Inflammatory macrophage treated with lipopolysaccharide for 1 hour (primary cell): ENCODE data around the gene KCNC1.
A peak's percentile ranks its signal among the peaks of the same experiment; 100 is the strongest.

Source experiments
- DNase-seq, 2 donors: peaks; one replicate each; pipeline ENCODE4 v3.0.0-alpha.2; 2020 to 2022

The KCNC1 gene

DNA sequence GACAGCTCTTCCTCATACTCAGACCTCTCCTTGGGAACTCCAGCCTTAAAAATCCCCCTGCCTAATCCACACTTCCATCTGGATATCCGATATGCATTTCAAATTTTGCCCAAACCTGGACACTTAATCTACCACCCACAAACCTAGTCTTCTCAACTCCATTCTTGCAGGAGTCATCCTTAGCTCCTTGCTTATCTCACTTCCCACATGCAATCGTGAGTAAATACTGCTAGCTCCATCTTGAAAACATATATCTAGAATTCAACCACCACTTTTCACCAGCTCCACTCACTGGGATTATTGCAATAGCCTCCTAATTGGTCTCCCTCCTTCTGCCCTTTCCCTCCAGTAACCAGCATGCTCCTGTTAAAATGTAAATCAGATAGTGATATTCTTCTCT, 17.8 kb upstream of the KCNC1 start:
- DNase-seq: no peak

DNA sequence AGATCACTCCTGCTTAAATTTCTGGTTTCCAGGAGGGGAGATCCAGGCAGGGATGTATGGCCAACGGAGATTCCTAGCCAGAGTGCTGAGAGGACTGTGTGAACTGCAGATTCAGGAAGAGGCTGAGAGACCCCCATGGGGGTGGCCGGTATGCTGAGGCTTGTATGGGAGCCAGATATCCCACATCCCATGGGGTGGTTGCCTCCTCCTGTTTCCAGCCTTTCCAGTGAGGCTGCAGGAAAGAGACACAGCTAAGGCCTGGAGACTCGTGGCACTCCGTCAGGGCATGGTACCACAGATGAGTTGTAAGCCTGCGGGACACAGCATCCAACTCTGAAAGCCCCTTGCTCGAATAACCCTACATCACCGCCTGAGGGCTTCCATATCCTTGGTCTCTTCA, 16.6 kb upstream of the KCNC1 start:
- DNase-seq: no peak

DNA sequence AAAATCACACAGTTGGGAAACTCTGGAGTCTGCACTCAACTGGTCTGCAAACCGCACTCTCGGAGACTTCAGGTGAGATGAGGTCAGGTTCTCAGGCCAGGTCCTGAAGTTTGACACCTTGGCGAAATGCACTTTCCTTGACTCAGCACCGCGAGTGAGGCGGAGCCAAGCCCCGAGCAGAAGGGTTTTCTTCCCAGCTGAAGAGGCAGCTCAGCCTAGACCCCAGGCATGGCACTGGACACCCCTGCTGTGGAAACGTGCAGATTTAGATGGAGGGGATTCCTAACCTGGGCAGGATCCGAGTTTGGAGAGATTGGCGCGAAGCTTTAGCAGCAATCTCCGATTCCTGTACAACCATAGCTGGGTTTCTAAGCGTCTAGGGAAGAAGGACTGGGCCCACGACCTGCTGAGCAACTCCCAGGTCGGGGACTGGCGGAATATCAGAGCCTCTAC, 16.0 kb upstream of the KCNC1 start:
- DNase-seq: no peak

DNA sequence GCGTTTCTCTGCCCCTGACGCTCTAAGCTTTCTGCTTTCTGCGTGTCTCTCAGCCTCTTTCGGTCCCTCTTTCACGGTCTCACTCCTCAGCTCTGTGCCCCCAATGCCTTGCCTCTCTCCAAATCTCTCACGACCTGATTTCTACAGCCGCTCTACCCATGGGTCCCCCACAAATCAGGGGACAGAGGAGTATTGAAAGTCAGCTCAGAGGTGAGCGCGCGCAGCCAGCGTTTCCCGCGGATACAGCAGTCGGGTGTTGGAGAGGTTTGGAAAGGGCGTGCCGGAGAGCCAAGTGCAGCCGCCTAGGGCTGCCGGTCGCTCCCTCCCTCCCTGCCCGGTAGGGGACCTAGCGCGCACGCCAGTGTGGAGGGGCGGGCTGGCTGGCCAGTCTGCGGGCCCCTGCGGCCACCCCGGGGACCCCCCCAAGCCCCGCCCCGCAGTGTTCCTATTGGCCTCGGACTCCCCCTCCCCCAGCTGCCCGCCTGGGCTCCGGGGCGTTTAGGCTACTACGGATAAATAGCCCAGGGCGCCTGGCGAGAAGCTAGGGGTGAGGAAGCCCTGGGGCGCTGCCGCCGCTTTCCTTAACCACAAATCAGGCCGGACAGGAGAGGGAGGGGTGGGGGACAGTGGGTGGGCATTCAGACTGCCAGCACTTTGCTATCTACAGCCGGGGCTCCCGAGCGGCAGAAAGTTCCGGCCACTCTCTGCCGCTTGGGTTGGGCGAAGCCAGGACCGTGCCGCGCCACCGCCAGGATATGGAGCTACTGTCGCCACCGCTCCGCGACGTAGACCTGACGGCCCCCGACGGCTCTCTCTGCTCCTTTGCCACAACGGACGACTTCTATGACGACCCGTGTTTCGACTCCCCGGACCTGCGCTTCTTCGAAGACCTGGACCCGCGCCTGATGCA, 15.3 kb upstream of the KCNC1 start, which contains the start of gene MYOD1:
MYOD1 (plus strand) TSS at position 544 of the 910 bp plus-strand sequence; CDS start at position 756, 212 bp downstream.
- no peak for DNase-seq

DNA sequence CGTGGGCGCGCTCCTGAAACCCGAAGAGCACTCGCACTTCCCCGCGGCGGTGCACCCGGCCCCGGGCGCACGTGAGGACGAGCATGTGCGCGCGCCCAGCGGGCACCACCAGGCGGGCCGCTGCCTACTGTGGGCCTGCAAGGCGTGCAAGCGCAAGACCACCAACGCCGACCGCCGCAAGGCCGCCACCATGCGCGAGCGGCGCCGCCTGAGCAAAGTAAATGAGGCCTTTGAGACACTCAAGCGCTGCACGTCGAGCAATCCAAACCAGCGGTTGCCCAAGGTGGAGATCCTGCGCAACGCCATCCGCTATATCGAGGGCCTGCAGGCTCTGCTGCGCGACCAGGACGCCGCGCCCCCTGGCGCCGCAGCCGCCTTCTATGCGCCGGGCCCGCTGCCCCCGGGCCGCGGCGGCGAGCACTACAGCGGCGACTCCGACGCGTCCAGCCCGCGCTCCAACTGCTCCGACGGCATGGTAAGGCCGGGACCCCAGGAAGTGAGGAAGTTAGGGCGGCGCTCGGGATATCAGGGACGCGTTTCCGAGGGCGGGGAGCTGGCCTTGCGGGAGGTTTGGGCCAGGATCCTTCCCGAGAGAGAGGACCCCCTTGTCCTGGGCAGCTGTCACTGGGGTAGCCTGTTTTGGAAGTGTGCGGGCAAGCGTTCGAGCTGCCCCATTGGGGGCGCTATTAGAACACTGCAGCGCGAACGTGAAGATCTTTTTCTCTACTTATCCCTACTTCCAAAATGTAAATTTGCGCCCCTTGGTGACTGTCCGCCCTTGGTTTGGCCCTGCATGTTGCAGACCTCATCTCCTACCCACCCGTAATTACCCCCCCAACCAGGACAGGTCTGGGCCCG, 14.4 kb upstream of the KCNC1 start:
- DNase-seq: no peak

DNA sequence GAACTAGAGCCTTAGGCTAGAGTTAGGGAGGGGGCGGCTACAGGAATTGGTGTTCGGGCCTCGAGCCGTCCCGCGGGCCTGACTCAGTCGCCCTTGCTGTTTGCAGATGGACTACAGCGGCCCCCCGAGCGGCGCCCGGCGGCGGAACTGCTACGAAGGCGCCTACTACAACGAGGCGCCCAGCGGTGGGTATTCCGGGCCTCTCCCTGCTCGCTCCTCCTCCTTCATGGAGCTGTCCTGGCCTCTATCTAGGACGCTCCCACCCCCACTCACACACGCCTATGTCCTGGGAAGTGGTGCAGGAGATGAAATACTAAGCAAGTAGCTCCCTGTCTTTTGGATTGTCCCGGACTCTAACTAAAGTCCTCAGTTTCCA, 13.8 kb upstream of the KCNC1 start:
- DNase-seq: no peak

DNA sequence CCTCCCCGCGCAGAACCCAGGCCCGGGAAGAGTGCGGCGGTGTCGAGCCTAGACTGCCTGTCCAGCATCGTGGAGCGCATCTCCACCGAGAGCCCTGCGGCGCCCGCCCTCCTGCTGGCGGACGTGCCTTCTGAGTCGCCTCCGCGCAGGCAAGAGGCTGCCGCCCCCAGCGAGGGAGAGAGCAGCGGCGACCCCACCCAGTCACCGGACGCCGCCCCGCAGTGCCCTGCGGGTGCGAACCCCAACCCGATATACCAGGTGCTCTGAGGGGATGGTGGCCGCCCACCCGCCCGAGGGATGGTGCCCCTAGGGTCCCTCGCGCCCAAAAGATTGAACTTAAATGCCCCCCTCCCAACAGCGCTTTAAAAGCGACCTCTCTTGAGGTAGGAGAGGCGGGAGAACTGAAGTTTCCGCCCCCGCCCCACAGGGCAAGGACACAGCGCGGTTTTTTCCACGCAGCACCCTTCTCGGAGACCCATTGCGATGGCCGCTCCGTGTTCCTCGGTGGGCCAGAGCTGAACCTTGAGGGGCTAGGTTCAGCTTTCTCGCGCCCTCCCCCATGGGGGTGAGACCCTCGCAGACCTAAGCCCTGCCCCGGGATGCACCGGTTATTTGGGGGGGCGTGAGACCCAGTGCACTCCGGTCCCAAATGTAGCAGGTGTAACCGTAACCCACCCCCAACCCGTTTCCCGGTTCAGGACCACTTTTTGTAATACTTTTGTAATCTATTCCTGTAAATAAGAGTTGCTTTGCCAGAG, 13.2 kb upstream of the KCNC1 start:
- DNase-seq: no peak

DNA sequence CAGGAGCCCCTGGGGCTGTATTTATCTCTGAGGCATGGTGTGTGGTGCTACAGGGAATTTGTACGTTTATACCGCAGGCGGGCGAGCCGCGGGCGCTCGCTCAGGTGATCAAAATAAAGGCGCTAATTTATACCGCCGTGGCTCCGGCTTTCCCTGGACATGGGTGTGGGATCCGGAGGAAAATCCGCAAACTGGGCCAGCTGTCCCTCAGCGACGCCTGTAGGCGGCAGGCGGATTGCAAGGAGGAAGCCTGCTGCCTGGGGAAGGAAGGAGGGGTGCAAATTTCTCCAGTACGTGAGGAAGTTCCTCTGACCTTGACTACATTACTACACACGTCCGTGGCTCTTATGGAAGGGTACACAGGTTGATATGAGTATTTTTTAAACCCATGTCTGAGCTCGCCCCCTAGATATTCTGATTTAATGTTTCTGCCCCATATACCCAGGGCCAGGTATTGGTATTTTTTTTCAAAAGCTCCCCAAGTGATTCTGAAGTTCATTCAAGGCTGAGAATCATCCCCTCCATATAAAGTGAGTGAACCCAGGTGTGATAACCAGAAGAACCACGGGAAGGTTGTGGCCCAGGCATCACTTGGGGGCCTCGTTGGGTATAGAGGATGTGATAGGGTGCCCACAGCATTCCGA, 12.5 kb upstream of the KCNC1 start:
- peak; percentile 17 to 45 for DNase-seq

DNA sequence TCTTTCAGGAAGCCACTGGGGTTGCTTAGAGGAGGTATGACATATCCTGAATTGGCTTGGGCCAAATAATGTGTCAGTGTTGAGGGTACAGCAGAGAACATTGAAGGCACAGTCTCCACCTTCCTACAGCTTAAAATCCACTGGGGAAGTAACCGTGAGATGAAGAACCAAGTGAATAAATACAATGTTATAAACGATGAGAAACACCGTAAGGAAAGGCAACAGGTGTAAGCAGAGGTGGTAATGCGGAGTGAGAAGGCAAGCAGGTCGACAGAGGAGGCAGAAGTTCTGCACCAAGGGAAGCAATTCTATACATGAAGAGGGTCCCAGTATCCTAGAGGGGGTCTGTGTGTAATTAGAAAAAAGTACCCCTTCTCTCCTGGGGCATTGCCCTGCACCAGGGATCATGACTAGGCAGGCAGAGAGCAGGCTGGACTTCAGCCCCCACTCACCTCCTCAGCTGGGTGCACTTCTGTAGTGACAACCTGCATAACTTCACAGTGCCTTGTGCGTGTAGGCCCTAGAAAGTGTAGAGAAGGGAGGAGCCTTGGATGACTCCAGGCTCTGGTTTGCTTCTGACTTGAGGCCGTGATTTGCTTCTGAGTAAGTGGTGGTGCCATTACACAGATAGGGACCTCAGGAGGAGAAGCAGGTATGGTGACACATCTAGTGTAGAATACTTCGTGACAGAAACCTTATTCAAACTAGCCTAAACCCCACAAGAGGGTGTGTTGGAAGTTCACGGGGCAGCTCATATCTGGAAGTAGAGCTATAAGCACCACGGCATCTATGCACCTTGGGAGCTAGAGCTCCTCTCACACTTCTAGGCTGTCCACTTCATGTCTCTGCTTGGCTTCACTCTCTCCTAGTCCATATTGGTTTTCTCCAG, 10.3 kb upstream of the KCNC1 start:
- no peak for DNase-seq

DNA sequence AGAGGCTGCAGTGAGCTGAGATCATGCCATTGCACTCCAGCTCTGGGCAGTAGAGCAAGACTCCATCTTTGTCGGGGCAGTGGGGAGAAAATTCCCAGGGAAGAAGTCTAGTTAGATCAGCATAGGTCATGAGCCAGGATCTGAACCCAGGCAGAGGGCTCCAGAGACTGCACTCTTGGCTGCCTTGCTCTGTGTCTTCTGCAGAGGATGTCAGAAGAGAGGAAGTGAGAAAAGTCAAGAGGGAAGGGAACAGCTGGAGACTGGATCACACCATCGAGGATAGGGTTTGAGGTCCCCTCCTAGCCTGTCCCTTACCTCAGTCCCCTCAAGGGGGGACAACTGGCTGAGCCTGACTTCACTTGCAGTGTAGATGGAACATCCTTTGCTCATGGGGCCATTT, 9.4 kb upstream of the KCNC1 start:
- DNase-seq: no peak

DNA sequence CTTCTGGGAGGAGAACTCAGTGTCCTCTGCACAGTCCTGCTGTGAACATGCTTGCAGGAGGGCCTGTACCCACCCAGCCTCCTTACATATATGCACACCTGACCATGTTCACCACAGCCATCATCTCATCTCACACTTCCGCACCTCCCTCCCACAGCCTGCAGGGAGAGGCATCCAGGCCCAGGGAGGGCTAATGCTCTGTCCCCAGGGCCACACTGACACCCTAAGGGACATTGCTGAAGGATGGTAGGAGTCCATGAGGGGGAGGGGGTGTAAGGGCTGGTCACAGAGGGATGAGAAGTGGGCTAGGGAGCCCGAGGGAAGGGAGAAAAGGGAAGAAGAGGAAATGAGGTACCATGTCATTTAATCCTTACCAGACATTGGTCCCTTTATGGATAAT, 4.4 kb upstream of the KCNC1 start:
- DNase-seq: no peak

DNA sequence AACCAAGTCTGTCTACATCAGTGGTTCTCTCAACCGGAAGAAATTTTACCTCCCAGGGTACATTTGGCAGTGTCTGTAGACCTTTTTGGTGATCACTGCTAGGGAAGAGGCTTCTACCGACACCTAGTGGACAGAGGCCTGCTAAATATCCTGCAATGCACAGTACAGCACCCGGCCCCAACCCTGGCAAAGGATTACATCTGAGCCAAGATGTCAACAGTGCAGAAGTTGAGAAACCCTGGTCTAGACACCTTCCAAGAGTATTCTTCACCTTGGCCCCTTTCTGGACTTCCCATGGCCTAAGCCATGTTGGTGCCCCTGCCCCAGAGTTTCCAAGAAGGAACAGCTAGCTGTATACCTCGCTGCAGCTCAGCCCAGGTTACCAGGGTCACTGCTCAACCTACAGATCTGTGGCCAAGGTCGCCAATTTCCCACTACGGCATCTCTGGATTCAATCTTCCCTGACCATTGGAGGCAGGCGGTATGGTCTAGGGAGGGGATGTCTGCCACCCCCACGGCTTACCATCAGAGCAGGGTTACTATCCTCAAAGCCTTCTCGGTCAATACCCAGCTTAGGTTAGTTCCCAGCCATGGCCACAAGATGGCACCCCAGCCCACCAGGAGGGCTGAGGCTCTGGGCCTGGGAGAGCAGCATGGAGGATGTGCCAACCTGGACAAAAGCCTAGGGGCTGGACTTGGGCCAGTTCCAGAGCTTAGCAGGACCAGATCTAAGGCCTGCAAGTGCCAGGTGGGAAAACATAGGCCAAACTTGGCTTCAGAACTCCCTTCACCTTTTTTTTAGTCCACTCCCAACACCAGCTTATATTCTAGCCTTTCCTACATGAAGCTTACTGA, 3.7 kb upstream of the KCNC1 start:
- peak; percentile 26 to 81 for DNase-seq

DNA sequence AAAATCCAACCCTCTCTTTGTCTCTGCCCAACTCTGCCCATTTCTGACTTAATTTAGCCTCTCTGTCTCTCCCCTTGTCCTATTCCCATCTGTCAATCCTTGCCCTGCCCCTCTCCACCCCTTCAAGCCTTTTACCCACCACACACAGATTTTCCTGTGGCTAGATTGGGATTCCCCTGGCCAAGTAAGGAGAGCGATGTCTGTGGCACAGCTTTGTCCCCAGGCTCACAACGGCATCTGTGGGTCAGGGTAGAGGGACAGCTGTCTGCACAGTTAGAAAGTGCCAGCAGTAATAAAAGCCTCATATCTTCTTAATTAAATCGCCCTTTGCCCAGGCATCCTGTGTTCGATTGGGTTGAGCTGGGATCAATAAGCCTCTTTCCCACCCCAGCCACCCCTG, 1.3 kb upstream of the KCNC1 start:
- no peak for DNase-seq

DNA sequence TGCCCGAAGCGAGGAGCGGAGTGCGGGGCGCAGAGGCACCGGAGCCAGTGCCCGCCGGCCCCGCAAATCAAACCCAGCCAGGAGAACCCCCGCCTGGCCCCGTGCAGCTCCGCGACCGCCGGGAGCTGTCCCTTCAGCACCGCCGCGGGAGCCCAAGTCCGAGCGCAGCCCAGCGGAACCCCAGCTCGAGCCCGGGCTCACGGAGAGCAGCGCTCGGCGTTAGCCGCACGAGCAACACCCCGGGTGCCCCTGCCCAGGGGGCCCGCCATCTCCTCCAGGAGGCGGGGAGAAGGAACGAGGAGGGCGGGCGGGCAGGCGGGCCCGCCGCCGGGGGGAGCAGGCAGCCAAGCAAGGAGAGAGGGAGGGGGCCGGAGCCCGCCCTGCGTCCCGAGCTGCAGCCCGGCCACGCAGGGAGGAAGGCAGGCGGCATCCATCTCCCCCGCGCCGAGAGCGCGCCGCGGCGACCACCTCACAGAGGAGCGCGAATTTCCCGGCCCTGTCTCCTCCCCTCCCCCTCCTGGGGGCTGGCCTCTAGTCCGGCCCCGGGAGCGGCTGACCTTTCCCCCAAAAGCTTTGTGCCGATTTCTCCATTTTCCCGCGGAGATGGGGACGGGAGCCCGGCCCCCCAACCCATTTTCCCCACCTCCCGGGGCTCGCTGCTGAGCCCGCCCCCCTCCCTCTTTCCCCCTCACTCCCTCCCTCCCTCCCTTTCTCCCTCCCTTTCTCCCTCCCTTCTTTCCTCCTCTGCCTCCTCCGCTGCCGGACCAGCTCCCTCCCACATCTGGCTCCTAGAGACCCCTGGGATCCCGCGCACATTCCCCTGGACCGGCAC, 621 bp downstream of the KCNC1 start:
- peak; percentile 17 to 20 for DNase-seq

DNA sequence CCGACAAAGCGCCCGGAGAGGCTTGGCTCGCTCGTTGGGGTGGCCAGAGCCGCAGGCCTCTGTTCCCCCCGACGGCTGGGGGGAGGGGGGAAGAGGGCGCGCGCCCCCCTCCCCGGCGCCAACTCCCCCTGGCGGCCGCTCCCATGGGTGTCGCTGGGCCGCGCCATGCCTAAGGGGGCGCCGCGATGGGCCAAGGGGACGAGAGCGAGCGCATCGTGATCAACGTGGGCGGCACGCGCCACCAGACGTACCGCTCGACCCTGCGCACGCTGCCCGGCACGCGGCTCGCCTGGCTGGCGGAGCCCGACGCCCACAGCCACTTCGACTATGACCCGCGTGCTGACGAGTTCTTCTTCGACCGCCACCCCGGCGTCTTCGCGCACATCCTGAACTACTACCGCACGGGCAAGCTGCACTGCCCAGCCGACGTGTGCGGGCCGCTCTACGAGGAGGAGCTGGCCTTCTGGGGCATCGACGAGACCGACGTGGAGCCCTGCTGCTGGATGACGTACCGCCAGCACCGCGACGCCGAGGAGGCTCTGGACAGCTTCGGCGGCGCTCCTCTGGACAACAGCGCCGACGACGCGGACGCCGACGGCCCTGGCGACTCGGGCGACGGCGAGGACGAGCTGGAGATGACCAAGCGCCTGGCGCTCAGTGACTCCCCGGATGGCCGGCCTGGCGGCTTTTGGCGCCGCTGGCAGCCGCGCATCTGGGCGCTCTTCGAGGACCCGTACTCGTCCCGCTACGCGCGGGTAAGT, 1.4 kb downstream of the KCNC1 start:
- DNase-seq: no peak

DNA sequence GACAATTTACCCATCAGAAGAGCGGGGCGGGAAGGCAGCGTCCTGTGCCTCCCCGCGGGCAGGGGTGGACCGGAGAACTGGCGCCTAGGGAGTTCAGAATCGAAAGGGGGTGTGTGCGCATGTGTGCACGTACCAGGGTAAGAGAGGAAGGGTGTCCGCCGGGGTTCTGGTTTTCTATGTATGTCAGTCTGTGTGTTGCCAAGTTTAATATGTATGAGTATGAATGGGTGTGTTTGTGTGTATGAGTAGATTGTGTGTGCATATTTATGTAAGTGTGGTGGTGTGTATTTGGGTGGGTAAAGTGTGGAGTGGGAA, 2.0 kb downstream of the KCNC1 start:
- no peak for DNase-seq

DNA sequence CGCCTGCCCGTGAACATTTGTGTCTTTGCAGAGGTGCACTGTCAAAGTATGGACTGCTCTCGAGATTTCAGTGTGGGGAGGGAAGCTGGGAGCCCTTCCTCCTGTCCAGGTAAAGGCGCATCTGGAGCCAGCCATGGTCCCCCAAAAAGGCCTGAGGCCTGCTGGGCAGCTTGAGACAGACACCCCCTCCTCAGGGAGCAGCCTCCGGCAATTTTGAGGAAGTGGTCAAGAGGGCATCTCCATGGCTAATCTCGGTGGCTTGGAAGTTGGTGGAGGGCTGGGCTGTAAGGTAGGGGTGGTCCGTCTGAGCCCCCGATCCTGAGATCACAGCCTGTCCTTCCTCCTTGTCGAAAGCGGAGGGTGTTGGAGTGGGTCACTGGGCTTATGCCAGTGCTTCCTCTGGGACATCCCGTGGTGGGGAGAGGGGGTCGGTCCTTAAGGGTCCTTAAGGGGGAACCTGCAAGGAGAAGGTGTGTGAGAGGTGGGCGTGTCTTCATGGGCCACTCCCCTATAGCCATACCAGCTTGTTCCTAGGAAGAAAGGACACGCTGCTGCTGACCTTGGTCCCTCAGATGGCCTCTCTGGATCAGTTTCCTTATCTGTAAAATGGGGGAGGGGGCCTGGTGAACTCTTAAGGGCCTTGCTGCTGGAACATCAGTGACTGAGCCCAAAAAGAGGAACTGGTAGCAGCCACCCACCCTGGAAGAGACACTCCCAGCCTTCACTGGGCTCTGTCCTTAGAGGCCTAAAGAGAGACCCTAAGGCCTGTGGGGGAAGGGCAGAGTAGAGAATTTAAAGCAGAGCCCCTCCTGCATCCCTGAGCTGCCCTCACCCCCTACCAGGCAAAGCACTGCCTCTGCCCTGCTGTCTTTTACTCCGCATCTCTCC, 2.6 kb downstream of the KCNC1 start:
- DNase-seq: no peak
